ENCODE results near the gene TXK.

TXK gene

DNA sequence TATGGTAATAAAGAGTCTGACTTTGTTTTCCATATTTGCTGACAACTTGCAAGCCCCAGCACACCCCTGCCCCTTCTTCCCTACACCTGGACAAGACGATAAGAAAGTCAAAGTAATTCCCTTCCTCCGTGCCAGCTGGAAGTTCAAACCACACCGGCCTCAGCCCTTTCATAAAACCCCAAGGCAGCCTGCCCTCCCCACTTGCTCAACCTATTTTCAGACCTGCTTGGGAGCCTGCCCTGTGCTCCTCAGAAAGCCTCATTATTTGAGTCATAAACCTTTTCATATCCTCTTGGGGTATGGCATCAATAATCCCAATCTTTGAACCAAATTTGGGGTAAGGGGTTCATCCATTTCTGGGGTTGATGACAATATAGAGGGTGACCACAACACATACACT is 88.0 kb downstream of the TXK start:
- FAIRE-seq = no peak

DNA sequence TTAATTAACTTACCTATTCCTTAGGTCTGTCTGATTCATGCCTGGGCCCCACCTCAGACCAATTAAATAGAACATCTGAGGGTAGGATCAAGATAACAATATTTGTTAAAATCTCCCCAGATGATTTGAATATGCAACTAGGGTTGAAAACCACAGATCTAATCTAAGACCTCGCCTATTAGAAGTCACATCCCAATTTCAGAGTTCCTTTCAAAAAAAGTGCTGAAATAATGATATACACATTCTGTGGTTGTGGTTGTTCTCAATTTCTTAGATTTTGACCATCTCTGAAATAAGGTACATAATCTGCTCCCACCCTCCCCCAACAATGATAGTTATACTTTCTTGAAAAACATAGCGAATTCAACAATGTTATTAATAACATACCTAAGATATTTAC is 89.8 kb downstream of the TXK start:
- no peak for FAIRE-seq

DNA sequence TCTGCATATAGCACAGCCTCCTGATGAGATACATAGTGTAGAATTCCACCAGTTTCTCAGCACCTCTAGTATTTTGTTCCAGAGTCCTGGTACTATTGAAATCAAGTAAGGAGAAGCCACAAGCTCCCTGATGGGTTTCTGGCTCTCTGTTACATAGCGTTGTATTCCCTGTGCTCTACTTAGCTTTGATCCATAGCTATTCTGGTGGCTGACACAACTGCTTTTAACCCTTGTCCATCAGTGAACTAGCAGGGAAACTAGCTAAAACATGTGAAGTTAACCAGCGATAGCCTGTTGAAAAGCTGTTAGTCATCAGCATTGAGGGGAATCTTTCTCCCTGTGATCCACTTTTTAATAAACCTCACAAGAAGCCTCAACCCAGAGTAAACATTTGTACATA is 90.5 kb downstream of the TXK start:
- no peak for FAIRE-seq

DNA sequence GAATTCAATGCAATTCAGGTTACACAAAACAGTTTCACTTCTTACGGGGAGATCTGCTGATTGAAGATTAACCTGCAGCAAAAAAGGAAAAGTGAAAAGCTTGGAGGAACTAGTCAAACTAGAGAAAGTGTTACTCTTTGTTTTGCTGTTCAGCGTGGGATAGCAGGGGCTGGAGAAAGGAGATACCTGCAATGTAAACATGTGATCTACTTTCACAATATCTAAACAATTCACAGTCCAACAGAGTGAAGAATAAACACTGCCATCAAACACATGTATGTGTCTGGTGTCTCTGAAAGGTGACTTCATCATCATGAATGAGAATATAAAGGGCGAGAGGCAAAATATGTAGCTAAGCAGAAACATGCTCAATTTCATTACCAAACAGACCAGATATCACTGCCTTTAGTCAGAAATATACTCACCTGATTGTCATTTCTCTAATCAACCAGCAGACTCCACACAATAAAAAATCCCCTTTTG is 91.0 kb downstream of the TXK start:
- FAIRE-seq = no peak

DNA sequence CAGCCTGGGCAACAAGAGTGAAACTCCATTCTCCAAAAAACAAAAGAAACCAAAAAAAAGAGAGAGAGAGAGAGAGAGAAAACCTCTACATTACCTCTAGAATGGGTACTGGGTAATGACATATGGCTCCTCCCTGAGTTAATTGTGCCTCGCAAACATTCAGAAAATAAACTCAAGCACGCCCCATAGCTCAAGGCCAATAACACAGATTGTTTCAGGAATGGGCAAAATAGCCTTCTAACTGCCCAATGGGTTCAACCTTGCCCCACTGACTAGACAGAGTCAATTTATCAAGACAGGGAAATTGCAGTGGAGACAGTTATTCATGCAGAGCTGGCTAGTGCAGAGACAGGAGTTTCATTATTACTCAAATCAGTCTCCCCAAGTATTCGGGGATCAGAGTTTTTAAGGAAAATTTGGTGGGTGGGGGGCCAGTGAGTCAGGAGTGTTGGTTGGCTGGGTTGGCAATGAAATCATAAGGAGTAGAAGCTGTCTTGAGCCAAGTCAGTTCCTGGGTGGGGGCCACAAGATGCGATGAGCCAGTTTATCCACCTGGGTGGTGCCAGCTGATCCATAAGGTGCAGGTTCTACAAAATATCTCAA is 92.4 kb downstream of the TXK start:
- no peak for FAIRE-seq

- no peak for FAIRE-seq
Observed at GRCh38 chr4:48039561-48039960, 94.5 kb downstream of the TXK start.

DNA sequence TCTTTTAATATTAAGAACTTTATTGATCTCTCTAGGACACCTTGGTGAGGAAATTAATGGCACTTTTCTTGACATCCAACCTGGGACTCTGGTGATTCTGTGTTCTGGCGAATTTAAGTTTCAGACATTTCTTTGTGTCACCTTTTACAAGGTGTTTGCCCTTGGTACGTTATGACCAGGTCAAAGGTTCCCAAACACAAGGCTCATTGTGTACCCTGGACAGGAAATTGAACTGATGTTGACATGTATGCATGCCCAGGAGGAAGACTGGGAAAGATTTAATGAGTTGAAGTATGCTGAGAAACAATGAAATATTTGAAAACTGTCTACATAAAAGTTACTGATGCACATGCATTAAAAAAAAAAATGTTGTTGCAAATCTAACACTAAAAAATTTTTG is 95.4 kb downstream of the TXK start:
- no peak for FAIRE-seq

- no peak for FAIRE-seq
Observed at GRCh38 chr4:48037117-48037462, 97.0 kb downstream of the TXK start.

DNA sequence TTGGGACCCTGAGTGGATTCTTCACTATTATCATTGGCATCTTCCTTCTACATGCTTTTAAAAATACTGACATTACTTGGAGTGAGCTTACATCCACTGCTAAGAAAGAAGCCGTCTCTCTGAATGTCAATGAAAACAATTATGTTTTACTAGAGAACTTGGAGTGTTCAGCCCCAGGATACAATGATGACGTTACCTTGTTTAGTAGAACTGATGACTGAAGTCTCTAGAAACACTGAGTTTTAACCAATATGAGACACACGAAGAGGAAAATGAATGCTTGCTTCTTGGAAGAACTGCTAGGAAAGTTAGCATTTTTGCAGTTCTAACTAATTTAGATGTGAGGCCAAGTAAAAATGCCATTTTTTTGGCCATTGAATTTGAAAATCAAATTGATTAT is 98.1 kb downstream of the TXK start:
- no peak for FAIRE-seq

DNA sequence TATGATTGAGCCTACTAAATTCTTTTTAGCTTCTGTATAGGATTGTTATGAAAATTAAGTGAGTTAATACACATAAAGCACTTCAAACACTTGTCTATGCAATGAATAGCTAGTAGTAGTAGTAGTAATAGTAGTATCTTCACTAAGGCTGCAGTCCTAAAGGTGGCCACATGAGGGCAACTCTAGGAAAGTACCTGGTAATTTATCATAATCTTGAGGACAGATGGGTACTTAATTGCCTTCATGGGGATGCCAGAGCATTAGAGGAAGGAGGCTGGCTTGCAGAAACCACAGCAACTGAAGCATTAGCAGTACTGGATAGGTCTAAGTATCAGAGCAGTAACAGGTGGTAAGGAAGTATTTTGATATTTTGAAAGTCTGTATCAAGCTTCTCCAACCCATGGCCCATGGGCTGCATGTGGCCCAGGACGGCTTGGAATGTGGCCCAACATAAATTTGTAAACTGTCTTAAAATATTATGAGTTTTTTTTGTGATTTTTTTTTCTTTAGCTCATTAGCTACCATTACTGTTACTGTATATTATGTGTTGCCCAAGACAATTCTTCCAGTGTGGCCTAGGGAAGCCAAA is 100.1 kb downstream of the TXK start:
- FAIRE-seq = no peak

DNA sequence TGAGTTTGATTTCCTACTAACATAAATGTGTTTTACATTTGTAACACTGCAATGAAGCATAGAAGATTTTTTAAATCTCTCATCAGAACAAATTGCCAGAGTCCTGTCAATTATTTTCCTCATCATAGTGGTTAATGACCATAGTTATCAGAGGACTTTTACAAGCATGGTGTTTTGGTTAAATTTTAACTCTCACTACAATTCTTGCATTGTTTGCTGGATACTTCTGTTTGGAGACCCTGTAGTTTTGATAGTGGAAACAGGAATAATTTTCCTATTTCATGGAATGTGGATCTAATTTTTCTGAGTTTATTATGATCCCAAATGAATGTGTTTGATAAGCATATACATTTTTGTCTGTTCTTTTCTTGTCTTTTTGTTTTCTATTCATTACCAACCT is 100.6 kb downstream of the TXK start:
- FAIRE-seq = no peak

DNA sequence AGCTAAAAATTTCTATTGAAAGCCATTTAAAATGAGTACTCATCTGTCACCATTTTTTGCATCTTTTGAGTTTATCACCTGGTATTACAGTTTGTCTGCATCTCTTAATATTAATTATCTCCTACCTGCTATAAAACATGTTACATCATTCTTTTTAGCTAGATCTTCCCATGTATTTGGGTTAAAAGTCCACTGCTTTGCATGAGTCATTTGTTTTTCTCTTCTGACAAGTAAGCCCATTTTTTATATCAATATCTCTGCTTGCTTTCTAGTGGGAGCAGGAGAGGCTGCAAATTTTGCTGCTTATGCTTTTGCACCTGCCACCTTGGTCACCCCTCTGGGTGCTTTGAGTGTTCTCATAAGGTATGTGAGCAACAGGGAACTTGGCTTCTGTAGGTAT is 101.3 kb downstream of the TXK start:
- no peak for FAIRE-seq

GRCh38 chr4:48031802-48032525 is 102.1 kb downstream of the TXK start:
- no peak for FAIRE-seq

- FAIRE-seq = no peak
Observed at GRCh38 chr4:48030470-48030869, 103.6 kb downstream of the TXK start.

DNA sequence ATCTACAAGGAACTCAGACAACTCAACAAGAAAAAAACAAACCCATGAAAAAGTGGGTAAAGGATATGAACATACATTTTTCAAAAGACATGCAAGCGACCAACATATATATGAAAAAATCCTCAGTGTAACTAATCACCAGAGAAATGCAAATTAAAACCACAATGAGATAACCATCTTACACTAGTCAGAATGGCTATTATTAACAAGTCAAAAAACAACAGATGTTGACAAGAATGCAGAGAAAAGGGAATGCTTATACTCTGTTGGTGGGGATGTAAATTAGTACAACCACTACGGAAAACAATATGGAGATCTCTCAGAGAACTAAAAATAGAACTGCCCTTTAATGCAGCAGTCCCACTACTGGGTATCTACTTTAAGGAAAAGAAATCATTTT is 105.4 kb downstream of the TXK start:
- no peak for FAIRE-seq

- FAIRE-seq = no peak
Observed at GRCh38 chr4:48027653-48028052, 106.4 kb downstream of the TXK start.

DNA sequence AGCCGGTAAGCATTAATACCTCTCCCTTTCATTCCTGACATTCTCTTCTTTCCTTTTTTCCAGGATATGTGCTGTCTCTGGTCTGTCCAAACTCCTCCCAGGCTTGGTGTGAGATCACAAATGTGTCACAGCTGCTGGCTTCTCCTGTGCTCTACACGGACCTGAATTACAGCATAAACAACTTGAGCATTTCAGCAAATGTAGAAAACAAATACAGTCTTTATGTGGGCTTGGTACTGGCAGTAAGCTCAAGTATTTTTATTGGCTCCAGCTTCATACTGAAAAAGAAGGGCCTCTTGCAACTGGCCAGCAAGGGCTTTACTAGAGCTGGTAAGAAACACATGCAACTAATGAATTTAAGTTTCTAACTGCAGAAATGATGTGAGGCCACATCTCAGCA is 109.0 kb downstream of the TXK start:
- FAIRE-seq = no peak

- no peak for FAIRE-seq
Observed at GRCh38 chr4:48024522-48024921, 109.5 kb downstream of the TXK start.

- no peak for FAIRE-seq
Observed at GRCh38 chr4:48022192-48022799, 111.8 kb downstream of the TXK start.

GRCh38 chr4:48021100-48021499 is 113.0 kb downstream of the TXK start:
- FAIRE-seq = no peak

DNA sequence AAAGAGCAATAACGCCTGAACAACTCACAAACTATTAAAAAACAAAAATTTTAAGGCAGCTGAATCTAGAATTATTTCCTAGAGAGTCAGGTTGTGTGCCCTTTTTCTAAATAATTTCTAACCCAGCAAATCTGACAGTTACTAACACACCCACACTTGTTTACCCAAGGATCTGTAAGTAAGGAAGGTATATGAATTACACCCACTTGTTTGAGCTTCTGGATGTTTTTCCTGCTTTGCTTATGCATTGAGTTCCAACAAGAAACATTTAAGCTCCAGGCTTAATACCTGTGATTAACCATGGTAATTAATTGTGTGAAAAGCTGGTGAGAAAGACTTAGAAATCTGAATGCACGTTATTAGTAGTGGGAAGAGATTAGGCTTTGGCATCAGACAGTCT is 115.9 kb downstream of the TXK start:
- FAIRE-seq = no peak

GRCh38 chr4:48017108-48017571 is 116.9 kb downstream of the TXK start:
- FAIRE-seq = no peak
